IMR-90 (cell line): Measurements from ENCODE around the gene SPATA46. TPM values are rescaled to one million over a fixed set of nuclear protein-coding genes. Genes with fewer than 3 reads are reported as not detected.

Experiments used
- ATAC-seq: fragments of 200-7000 bp; cut with Tn5 transposase; 2 replicates; pipeline ENCODE4 v1.9.1; 2020; ENCODE audit warnings: low read depth, mild to moderate bottlenecking, moderate library complexity
- BruUV-seq: library from RNA; stranded (reverse); fragments of 400-500 nt; replicated peaks from 2 replicates; lab custom pipeline; 2021; lab: Mats Ljungman, UMichigan
- CTCF ChIA-PET: fragments of 300-600 bp; formaldehyde crosslinking; extraction: SDS; loops from one replicate; lab custom pipeline; 2021; ENCODE audit warnings: antibody characterized with exemption; lab: Yijun Ruan, JAX
- POLR2A ChIA-PET: fragments of 300-600 bp; sonication (Branson Sonifier 250); formaldehyde crosslinking; loops from one replicate; lab custom pipeline; 2022; ENCODE audit warnings: antibody characterized with exemption; ENCODE audit not compliant: unreplicated experiment; lab: Charles Lee
- DNase-seq: peaks from one replicate; pipeline ENCODE4 v3.0.0; 2013
- H2AFZ ChIP-seq: replicated peaks from 2 replicates; pipeline ENCODE3; 2013; ENCODE audit warnings: low read length, mild to moderate bottlenecking; ENCODE audit not compliant: poor library complexity
- H2AK5ac ChIP-seq: 2 replicates; pipeline ENCODE4 v1.6.1; 2013; ENCODE audit warnings: low read depth, low read length, inconsistent platforms
- H2AK9ac ChIP-seq: replicated peaks from 2 replicates; pipeline ENCODE3; 2013; ENCODE audit warnings: mild to moderate bottlenecking, low read depth, low read length, moderate library complexity; ENCODE audit not compliant: poor library complexity
- H2BK120ac ChIP-seq: 2 replicates; pipeline ENCODE4 v1.6.1; 2013; ENCODE audit warnings: low read depth, low read length, inconsistent platforms
- H2BK15ac ChIP-seq: 3 replicates; pipeline ENCODE4 v1.6.1; 2013; ENCODE audit warnings: low read depth, low read length, inconsistent platforms
- H2BK20ac ChIP-seq: 2 replicates; pipeline ENCODE4 v1.6.1; 2013; ENCODE audit warnings: low read depth, mild to moderate bottlenecking, inconsistent platforms, low read length, moderate library complexity
- H2BK5ac ChIP-seq: 2 replicates; pipeline ENCODE4 v1.6.1; 2013; ENCODE audit warnings: mild to moderate bottlenecking, low read depth, low read length, inconsistent platforms; ENCODE audit not compliant: poor library complexity, severe bottlenecking
- H3K14ac ChIP-seq: replicated peaks from 2 replicates; pipeline ENCODE4 v1.6.1; 2013; ENCODE audit warnings: low read depth, low read length, inconsistent platforms
- H3K18ac ChIP-seq: 2 replicates; pipeline ENCODE4 v1.6.1; 2013; ENCODE audit warnings: low read depth, low read length, control low read depth
- H3K23ac ChIP-seq: 2 replicates; pipeline ENCODE4 v1.6.1; 2013; ENCODE audit warnings: low read depth, low read length, inconsistent platforms
- H3K27ac ChIP-seq: 2 replicates; pipeline ENCODE4 v1.5.1; 2013; ENCODE audit warnings: mild to moderate bottlenecking, control low read depth, low read length; ENCODE audit not compliant: insufficient read depth
- H3K27me3 ChIP-seq: 2 replicates; pipeline ENCODE4 v1.6.1; 2013; ENCODE audit warnings: low read length; ENCODE audit not compliant: control insufficient read depth, insufficient read depth
- H3K36me3 ChIP-seq: 2 replicates; pipeline ENCODE4 v1.6.1; 2013; ENCODE audit warnings: low read length, mixed read lengths; ENCODE audit not compliant: control insufficient read depth, insufficient read depth
- H3K4ac ChIP-seq: 2 replicates; pipeline ENCODE4 v1.6.1; 2013; ENCODE audit warnings: low read depth, low read length, inconsistent platforms
- H3K4me1 ChIP-seq: 2 replicates; pipeline ENCODE4 v1.6.1; 2013; ENCODE audit warnings: low read length, mixed read lengths; ENCODE audit not compliant: control insufficient read depth, insufficient read depth
- H3K4me2 ChIP-seq: 2 replicates; pipeline ENCODE4 v1.6.1; 2013; ENCODE audit warnings: low read depth, mild to moderate bottlenecking, control low read depth, low read length, moderate library complexity
- H3K4me3 ChIP-seq: 2 replicates; pipeline ENCODE4 v1.5.1; 2013; ENCODE audit warnings: low read depth, mild to moderate bottlenecking, control low read depth, low read length, moderate library complexity; ENCODE audit not compliant: insufficient read depth
- H3K56ac ChIP-seq: 2 replicates; pipeline ENCODE4 v1.6.1; 2013; ENCODE audit warnings: low read length, inconsistent platforms; ENCODE audit not compliant: insufficient read depth; ENCODE audit errors: extremely low read depth
- H3K79me1 ChIP-seq, 2 experiments: 2 replicates each; pipeline ENCODE4 v1.6.1; 2013; ENCODE audit warnings: low read length in 2 of 2, inconsistent platforms in 1 of 2, low read depth in 1 of 2
- H3K9ac ChIP-seq: 2 replicates; pipeline ENCODE4 v1.6.1; 2013; ENCODE audit warnings: low read depth, low read length, control low read depth
- H3K9me1 ChIP-seq: 2 replicates; pipeline ENCODE4 v1.6.1; 2013; ENCODE audit warnings: low read length, inconsistent platforms; ENCODE audit not compliant: insufficient read depth
- H3K9me3 ChIP-seq: 2 replicates; pipeline ENCODE4 v1.6.1; 2013; ENCODE audit warnings: low read length; ENCODE audit not compliant: control insufficient read depth, insufficient read depth
- H4K20me1 ChIP-seq: 2 replicates; pipeline ENCODE4 v1.6.1; 2013; ENCODE audit warnings: low read length, inconsistent platforms; ENCODE audit not compliant: insufficient read depth
- H4K5ac ChIP-seq: 2 replicates; pipeline ENCODE4 v1.6.1; 2013; ENCODE audit warnings: mild to moderate bottlenecking, low read depth, low read length, control low read depth
- H4K8ac ChIP-seq, 2 experiments: 2 replicates each; pipeline ENCODE4 v1.6.1; 2013; ENCODE audit warnings: low read depth in 2 of 2, low read length in 2 of 2, control low read depth in 1 of 2, inconsistent platforms in 1 of 2
- H4K91ac ChIP-seq: 2 replicates; pipeline ENCODE4 v1.6.1; 2013; ENCODE audit warnings: low read depth, low read length, inconsistent platforms; ENCODE audit not compliant: insufficient read depth
- MAZ ChIP-seq: IDR thresholded peaks from 2 replicates; pipeline ENCODE4 v1.6.1; 2012; ENCODE audit warnings: low read depth, mild to moderate bottlenecking, low read length, improper control_type of control experiment, moderate library complexity, borderline replicate concordance
- MXI1 ChIP-seq: IDR thresholded peaks from 2 replicates; pipeline ENCODE4 v1.6.1; 2012; ENCODE audit warnings: low read depth, mild to moderate bottlenecking, low read length, moderate library complexity, borderline replicate concordance
- NFE2L2 ChIP-seq: fragments of 150-350 bp; IDR thresholded peaks from 2 replicates; pipeline ENCODE4 v1.6.1; 2016; ENCODE audit warnings: low read depth, mild to moderate bottlenecking, low read length
- RFX5 ChIP-seq: IDR thresholded peaks from 2 replicates; pipeline ENCODE4 v1.8.0; 2012; ENCODE audit warnings: low read depth, mild to moderate bottlenecking, low read length, moderate library complexity
- USF2 ChIP-seq: fragments of 150-350 bp; IDR thresholded peaks from 2 replicates; pipeline ENCODE4 v1.6.1; 2017; ENCODE audit warnings: mild to moderate bottlenecking, antibody characterized with exemption, low read length, low read depth
- WGBS, 2 experiments: methylation state at CpG; one replicate each; pipeline versions ENCODE4 v1.1.5 to v1.1.7; 2013; ENCODE audit warnings: missing lambda C conversion rate in 2 of 2; ENCODE audit not compliant: insufficient read length in 1 of 2; ENCODE audit errors: extremely low coverage in 2 of 2; 5-methylcytosine and 5-hydroxymethylcytosine counted together
- dilution Hi-C: fragments of 300-500 bp; cut with HindIII; formaldehyde crosslinking; loops from one replicate; pipeline ENCODE4 v1.14.3; 2018; ENCODE audit warnings: low sequenced_read_pairs; ENCODE audit not compliant: unreplicated experiment
- in situ Hi-C: fragments of 300-500 bp; cut with MboI; formaldehyde crosslinking; loops from 3 replicates; pipeline ENCODE4 v1.14.3; 2019; ENCODE audit warnings: low sequenced_read_pairs, inconsistent platforms, mixed read lengths
- intact Hi-C: fragments of 100-400 bp; cut with micrococcal nuclease; formaldehyde crosslinking; loops from 2 replicates; pipeline ENCODE4 v1.10.0; 2022
- polyA plus RNA-seq, 3 experiments: library from polyadenylated mRNA; depleted of rRNA; stranded (reverse); fragments of >200 nt; gene quantifications; 2 replicates each; pipeline ENCODE4 v1.2.3, GENCODE V29; 2012; ENCODE audit warnings: low replicate concordance in 1 of 3
- total RNA-seq: library from RNA; depleted of rRNA; stranded (reverse); fragments of >200 nt; gene quantifications from 2 replicates; pipeline ENCODE4 v1.2.3, GENCODE V29; 2012

Gene SPATA46
- total and polyA plus RNA-seq, 2 of the 4 experiments (the other 2 are of a cell fraction): not detected

- no peak overlapping the region for H3K14ac ChIP-seq
- no peak overlapping the region for H3K27ac ChIP-seq
- H2BK20ac ChIP-seq: no peak overlapping the region
- no peak overlapping the region for H3K23ac ChIP-seq
- H4K5ac ChIP-seq: no peak overlapping the region
- no peak overlapping the region for H2BK15ac ChIP-seq
- no peak overlapping the region for H4K91ac ChIP-seq
- no peaks in the 10 kb centered on the region for H3K36me3 ChIP-seq
- H2AFZ ChIP-seq: no peak overlapping the region
- H3K56ac ChIP-seq: no peak overlapping the region
- H3K9me3 ChIP-seq: no peaks in the 10 kb centered on the region
- H3K18ac ChIP-seq: no peak overlapping the region
- H3K9me1 ChIP-seq: no peaks in the 10 kb centered on the region
- WGBS, 2 experiments: 89% methylated on average over 1 of the region's 6 CpGs; no CpG with 5 or more reads in 1 of the 2 experiments
- H2AK5ac ChIP-seq: no peak overlapping the region
- dilution Hi-C loops (no loop called here), in situ Hi-C loops (loop anchor here (25.0 kb wide), 1 partner anchor 597 kb away; no protein-coding TSS in a partner anchor), intact Hi-C loops (no loop called here)
- no peak overlapping the region for H2AK9ac ChIP-seq
- H3K4me2 ChIP-seq: no peak overlapping the region
- DNase-seq: no peak
- H3K4ac ChIP-seq: no peak overlapping the region
- no peaks in the 10 kb centered on the region for H3K79me1 ChIP-seq
- no peak overlapping the region for H4K8ac ChIP-seq
- CTCF ChIA-PET: no interaction called here
- no peaks in the 10 kb centered on the region for H4K20me1 ChIP-seq
- H3K9ac ChIP-seq: no peak overlapping the region
- no peak for TF ChIP-seq MXI1
- no peak for TF ChIP-seq MAZ
- no peak for TF ChIP-seq USF2
- TF ChIP-seq RFX5: no peak
- TF ChIP-seq NFE2L2: no peak
- no TSS peak for BruUV-seq
- no peak overlapping the region for H2BK120ac ChIP-seq
- peaks cover 24% of the 10 kb centered on the region for H3K27me3 ChIP-seq
- no peak overlapping the region for H3K4me3 ChIP-seq
- ATAC-seq: no peak
- POLR2A ChIA-PET: no interaction called here
- H2BK5ac ChIP-seq: no peak overlapping the region
- no peaks in the 10 kb centered on the region for H3K4me1 ChIP-seq
Measured at GRCh38 chr1:162384116-162384515, 7.5 kb upstream of the SPATA46 start.
